ENCODE data around the gene ANO2. TPM values are rescaled to one million over a fixed set of nuclear protein-coding genes. Genes with fewer than 3 reads are reported as not detected.

ANO2 gene
- total RNA-seq, 2 donors from 2014 or later = 6.7 to 18.5 TPM

DNA sequence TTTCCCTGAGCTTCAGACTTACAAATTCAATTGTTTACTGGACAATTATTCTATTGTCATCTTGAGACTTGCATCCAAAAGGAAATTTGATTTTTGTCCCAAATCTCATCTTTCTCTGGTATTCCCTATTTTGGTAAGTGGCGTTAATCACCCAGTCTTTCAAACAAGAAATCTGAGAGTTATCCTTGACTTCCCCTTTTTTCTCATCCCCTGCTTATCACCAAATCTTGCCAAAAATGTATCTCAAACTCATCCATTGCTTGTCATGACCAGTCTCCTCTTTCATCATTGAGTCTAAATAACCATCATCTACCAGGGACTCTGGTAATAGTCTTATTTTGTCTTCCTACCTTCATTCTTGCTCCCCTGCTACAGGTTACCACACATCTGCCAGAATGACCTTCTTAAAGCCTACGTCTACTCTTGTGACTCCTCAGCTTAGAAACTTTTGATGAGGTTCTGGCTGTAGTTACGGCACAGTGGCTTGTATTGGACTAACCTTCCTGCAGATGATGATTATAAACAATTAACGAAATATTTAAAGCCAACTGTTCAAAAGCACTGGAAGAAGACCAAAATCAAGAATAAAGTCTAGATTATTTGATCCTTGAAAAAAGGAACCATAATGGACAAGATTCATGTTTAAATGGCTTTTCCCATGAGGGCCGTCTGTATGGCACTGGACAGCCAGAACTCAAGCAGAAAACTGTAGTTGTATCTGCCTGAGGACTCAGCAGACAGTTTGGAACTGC, 9.0 kb upstream of the ANO2 start:
- DNase-seq (ENCODE audit: low spot score) (no peak), ATAC-seq (ENCODE audit: insufficient number of reproducible peaks, low FRiP score, low read depth) (no peak)
- Histone ChIP-seq H3K4me3 (no peak overlapping the region), H3K4me1 (ENCODE audit: control insufficient read depth in 1 of 2, low read depth in 2 of 2) (no peaks in the 10 kb centered on the region), H3K27me3 (replicated peaks; ENCODE audit: insufficient read depth) (no peaks in the 10 kb centered on the region), H3K9me3 (peaks cover 2% of the 10 kb centered on the region), H3K36me3 (no peaks in the 10 kb centered on the region), H3K27ac (no peak overlapping the region)
- TF ChIP-seq, protein P1, sequence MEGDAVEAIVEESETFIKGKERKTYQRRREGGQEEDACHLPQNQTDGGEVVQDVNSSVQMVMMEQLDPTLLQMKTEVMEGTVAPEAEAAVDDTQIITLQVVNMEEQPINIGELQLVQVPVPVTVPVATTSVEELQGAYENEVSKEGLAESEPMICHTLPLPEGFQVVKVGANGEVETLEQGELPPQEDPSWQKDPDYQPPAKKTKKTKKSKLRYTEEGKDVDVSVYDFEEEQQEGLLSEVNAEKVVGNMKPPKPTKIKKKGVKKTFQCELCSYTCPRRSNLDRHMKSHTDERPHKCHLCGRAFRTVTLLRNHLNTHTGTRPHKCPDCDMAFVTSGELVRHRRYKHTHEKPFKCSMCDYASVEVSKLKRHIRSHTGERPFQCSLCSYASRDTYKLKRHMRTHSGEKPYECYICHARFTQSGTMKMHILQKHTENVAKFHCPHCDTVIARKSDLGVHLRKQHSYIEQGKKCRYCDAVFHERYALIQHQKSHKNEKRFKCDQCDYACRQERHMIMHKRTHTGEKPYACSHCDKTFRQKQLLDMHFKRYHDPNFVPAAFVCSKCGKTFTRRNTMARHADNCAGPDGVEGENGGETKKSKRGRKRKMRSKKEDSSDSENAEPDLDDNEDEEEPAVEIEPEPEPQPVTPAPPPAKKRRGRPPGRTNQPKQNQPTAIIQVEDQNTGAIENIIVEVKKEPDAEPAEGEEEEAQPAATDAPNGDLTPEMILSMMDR (IDR thresholded peaks at IDR 0.05) = no peak

GRCh38 chr12:5952031-5952430, 7.0 kb upstream of the ANO2 start:
- ATAC-seq (ENCODE audit: insufficient number of reproducible peaks, low FRiP score, low read depth) = no peak
- no peak for DNase-seq (ENCODE audit: low spot score)
- Histone ChIP-seq H3K4me3 (no peak overlapping the region), H3K36me3 (no peaks in the 10 kb centered on the region), H3K27ac (no peak overlapping the region), H3K9me3 (peaks cover under 1% of the 10 kb centered on the region), H3K27me3 (replicated peaks; ENCODE audit: insufficient read depth) (no peaks in the 10 kb centered on the region), H3K4me1 (ENCODE audit: control insufficient read depth in 1 of 2, low read depth in 2 of 2) (no peaks in the 10 kb centered on the region)
- TF ChIP-seq, protein P1 (IDR thresholded peaks at IDR 0.05) = no peak

DNA sequence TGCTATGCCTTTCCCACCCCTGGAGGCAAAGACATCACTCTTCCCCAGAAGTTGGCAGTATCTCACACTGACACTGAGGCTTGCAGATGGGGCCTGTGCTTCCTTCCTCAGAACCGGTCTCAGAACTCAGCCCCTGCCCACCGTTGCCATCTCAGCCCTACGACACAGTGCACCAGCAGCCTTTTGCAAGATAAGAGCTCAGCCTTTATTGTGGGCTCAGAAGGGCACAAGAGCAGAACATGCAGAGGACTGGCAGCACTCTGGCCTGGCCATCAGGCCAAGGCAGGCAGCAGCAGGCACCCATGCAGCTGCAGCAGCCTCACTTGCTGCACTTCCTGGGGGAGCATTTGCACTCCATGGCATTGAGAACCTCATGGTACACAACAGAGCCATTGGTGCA, 3.6 kb upstream of the ANO2 start:
- H3K9me3 ChIP-seq = no peaks in the 10 kb centered on the region
- H3K4me3 ChIP-seq = no peak overlapping the region
- no peaks in the 10 kb centered on the region for H3K36me3 ChIP-seq
- peaks cover 5 to 14% of the 10 kb centered on the region in 2 donors for H3K4me1 ChIP-seq (ENCODE audit: control insufficient read depth in 1 of 2, low read depth in 2 of 2)
- TF ChIP-seq, protein P1 (IDR thresholded peaks at IDR 0.05) = no peak
- H3K27ac ChIP-seq = no peak overlapping the region
- DNase-seq (ENCODE audit: low spot score) (no peak), ATAC-seq (ENCODE audit: insufficient number of reproducible peaks, low FRiP score, low read depth) (no peak)
- H3K27me3 ChIP-seq (replicated peaks; ENCODE audit: insufficient read depth) = no peaks in the 10 kb centered on the region

GRCh38 chr12:5947006-5947405, 1.9 kb upstream of the ANO2 start:
- no peaks in the 10 kb centered on the region for H3K36me3 ChIP-seq
- no peak overlapping the region for H3K4me3 ChIP-seq
- DNase-seq (ENCODE audit: low spot score) (no peak), ATAC-seq (ENCODE audit: insufficient number of reproducible peaks, low FRiP score, low read depth) (no peak)
- H3K4me1 ChIP-seq (ENCODE audit: control insufficient read depth in 1 of 2, low read depth in 2 of 2) = peaks cover 5 to 14% of the 10 kb centered on the region in 2 donors
- H3K27me3 ChIP-seq (replicated peaks; ENCODE audit: insufficient read depth) = no peaks in the 10 kb centered on the region
- H3K9me3 ChIP-seq = no peaks in the 10 kb centered on the region
- H3K27ac ChIP-seq = no peak overlapping the region
- TF ChIP-seq, protein P1 (IDR thresholded peaks at IDR 0.05) = no peak

DNA sequence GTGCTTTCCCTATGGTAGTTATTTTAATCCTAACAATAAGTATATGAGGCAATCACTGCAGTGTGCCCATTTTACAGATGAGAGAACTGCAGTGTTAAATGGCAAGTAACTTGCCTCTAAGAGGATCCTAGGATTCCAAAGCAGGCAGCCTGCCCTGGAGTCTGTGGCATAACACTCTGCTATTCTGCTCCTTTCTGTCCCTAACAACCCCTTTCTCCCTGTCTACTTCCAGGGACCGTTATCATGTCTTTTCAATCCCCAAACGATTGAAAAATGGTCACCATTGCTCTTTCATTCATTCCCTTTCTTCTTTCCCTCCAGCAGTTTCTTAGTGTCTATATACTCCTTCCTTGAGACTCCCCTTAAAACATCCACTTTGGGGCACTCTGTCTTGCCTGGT, 1.3 kb upstream of the ANO2 start:
- Histone ChIP-seq H3K4me3 (no peak overlapping the region), H3K27me3 (replicated peaks; ENCODE audit: insufficient read depth) (no peaks in the 10 kb centered on the region), H3K9me3 (no peaks in the 10 kb centered on the region), H3K36me3 (no peaks in the 10 kb centered on the region), H3K27ac (no peak overlapping the region), H3K4me1 (ENCODE audit: control insufficient read depth in 1 of 2, low read depth in 2 of 2) (peaks cover 5 to 14% of the 10 kb centered on the region in 2 donors)
- TF ChIP-seq, protein P1 (IDR thresholded peaks at IDR 0.05) = no peak
- ATAC-seq (ENCODE audit: insufficient number of reproducible peaks, low FRiP score, low read depth) = no peak
- no peak for DNase-seq (ENCODE audit: low spot score)

Measured in thoracic aorta (tissue), 2 donors.